Spleen (tissue), 11 donors: ENCODE measurements around the gene AGMO. TPM values are rescaled to one million over a fixed set of nuclear protein-coding genes. Genes with fewer than 3 reads are reported as not detected.

Experiments
- DNase-seq: peaks from one replicate; pipeline ENCODE4 v3.0.0-alpha.2; 2020
- H3K27ac ChIP-seq, 8 donors: fragments of 200-600 bp; sonication (generic) in 7 of 8; 1 replicate in 4 of 8; 2 replicates in 4 of 8; pipeline versions ENCODE4 v1.5.0 to v1.8.0; 2016 to 2021; ENCODE audit warnings: inconsistent platforms in 4 of 8, mild to moderate bottlenecking in 4 of 8, moderate library complexity in 1 of 8
- H3K27me3 ChIP-seq, 7 donors: fragments of 200-600 bp; sonication (generic) in 6 of 7; replicated peaks in 1 of 7; 1 replicate in 4 of 7; 2 replicates in 3 of 7; pipeline versions ENCODE4 v1.5.0 to v1.8.0; 2016 to 2021; ENCODE audit warnings: inconsistent platforms in 3 of 7, mild to moderate bottlenecking in 1 of 7
- H3K36me3 ChIP-seq, 6 donors: fragments of 200-600 bp; sonication (generic) in 5 of 6; 1 replicate in 4 of 6; 2 replicates in 2 of 6; pipeline versions ENCODE4 v1.5.0 to v1.8.0; 2016 to 2021; ENCODE audit warnings: inconsistent platforms in 2 of 6
- H3K4me1 ChIP-seq, 6 donors: fragments of 200-600 bp; sonication (generic) in 5 of 6; 1 replicate in 3 of 6; 2 replicates in 3 of 6; pipeline versions ENCODE4 v1.5.0 to v1.8.0; 2016 to 2021; ENCODE audit warnings: inconsistent platforms in 3 of 6
- H3K4me3 ChIP-seq, 8 donors: fragments of 200-600 bp; sonication (generic) in 7 of 8; 1 replicate in 4 of 8; 2 replicates in 4 of 8; pipeline versions ENCODE4 v1.5.0 to v1.8.0; 2016 to 2021; ENCODE audit warnings: inconsistent platforms in 4 of 8, mild to moderate bottlenecking in 4 of 8, moderate library complexity in 2 of 8
- H3K9me3 ChIP-seq, 8 donors: fragments of 200-600 bp; sonication (generic) in 7 of 8; 1 replicate in 4 of 8; 2 replicates in 4 of 8; pipeline versions ENCODE4 v1.5.0 to v1.8.0; 2016 to 2021; ENCODE audit warnings: inconsistent platforms in 4 of 8
- POLR2A ChIP-seq, 3 donors: fragments of 450-650 bp; IDR thresholded peaks; one replicate each; pipeline ENCODE4 v1.5.1; 2017; ENCODE audit warnings: antibody characterized with exemption in 3 of 3, mild to moderate bottlenecking in 1 of 3
- POLR2AphosphoS5 ChIP-seq, 3 donors: sonication (generic); formaldehyde crosslinking; IDR thresholded peaks; one replicate each; pipeline ENCODE4 v1.5.1; 2017; ENCODE audit warnings: antibody characterized with exemption in 3 of 3
- WGBS, 5 donors: extraction: QIAGEN DNeasy Blood & Tissue Kit in 3 of 5; methylation state at CpG; one replicate each; pipeline versions ENCODE4 v1.1.5 to v1.1.7; 2013 to 2018; 5-methylcytosine and 5-hydroxymethylcytosine counted together
- intact Hi-C: fragments of 100-400 bp; cut with DNase I; formaldehyde crosslinking; loops from one replicate; pipeline ENCODE4 v1.15.0; 2023; ENCODE audit warnings: low total_unique reads
- polyA plus RNA-seq, 3 donors: library from polyadenylated mRNA; stranded (reverse); fragments of 200-250 nt; gene quantifications; one replicate each; pipeline ENCODE4 v1.2.1, GENCODE V29; 2013
- total RNA-seq, 7 donors: library from RNA; depleted of rRNA in 3 of 7; stranded (reverse); fragments of >200 nt in 3 of 7; fragmentation: NEBNext Ultra II Directional in 4 of 7; extraction: Animal tissue kit (Norgen Biotek cat#: 25700) in 4 of 7; gene quantifications; one replicate each; pipeline versions ENCODE4 v1.1.0 to v1.2.1, GENCODE V29; 2016 to 2021
- TF ChIP-seq, protein P1 (sequence below), 11 experiments: fragments of 200-600 bp in 7 of 11; fragments of 450-650 bp in 4 of 11; sonication (generic) in 4 of 11; IDR thresholded peaks in 8 of 11; conservative IDR thresholded peaks in 3 of 11; 1 replicate in 7 of 11; 2 replicates in 4 of 11; pipeline versions ENCODE4 v1.4.0 to v1.8.0; 2016 to 2021; ENCODE audit warnings: antibody characterized with exemption in 11 of 11, inconsistent platforms in 4 of 11, mild to moderate bottlenecking in 1 of 11
- donor health status: healthy with polysubstance abuse.
- donor health status: DM: no; HTN: no; CAD: no; lungs with moderate emphysema.
- donor health status: DM: no; HTN: no; CAD: no.
- donor health status: Bipolar disorder and iron deficiency.
- donor health status: healthy.
- donor health status: DM: no; HTN: no; CAD: no.
- donor health status: DM: yes; HTN: yes; CAD: no.

AGMO gene
- total and polyA plus RNA-seq, 10 donors: 0.02 to 0.03 (median 0.03) TPM; not detected in 7

DNA sequence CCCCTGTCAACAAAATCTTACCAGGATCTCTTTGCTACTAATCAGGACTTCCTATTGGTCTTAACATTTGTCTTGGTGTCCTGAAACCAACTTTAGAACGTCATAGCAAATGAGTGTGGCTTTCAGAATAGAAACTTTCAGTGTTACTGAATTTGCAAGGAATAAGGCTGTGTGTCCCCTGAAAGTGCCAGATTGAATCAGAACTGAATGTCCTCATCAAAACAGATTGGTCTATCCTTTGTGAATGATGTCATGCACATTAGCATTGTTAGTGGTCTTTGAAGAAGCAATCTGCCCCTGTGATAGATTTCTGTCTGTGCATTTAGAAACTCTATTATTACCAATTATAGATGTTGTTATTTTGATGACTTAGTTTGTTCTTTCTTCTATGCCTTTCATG is 119.9 kb downstream of the AGMO start:
- whole genome bisulfite sequencing, 5 donors: 41 to 70% (median 60%) methylated on average over 1 of the region's 1 CpG
- Histone ChIP-seq H3K9me3 (peaks cover 0 to 17% (median 0%) of the 10 kb centered on the region in 8 donors), H3K27me3 (no peaks in the 10 kb centered on the region), H3K36me3 (no peaks in the 10 kb centered on the region), H3K4me3 (no peak overlapping the region), H3K27ac (no peak overlapping the region), H3K4me1 (no peaks in the 10 kb centered on the region)
- intact Hi-C loops: no loop called here
- TF ChIP-seq POLR2AphosphoS5 (IDR thresholded peaks at IDR 0.05) (no peak), POLR2A (IDR thresholded peaks at IDR 0.05) (no peak)
- TF ChIP-seq, protein P1, sequence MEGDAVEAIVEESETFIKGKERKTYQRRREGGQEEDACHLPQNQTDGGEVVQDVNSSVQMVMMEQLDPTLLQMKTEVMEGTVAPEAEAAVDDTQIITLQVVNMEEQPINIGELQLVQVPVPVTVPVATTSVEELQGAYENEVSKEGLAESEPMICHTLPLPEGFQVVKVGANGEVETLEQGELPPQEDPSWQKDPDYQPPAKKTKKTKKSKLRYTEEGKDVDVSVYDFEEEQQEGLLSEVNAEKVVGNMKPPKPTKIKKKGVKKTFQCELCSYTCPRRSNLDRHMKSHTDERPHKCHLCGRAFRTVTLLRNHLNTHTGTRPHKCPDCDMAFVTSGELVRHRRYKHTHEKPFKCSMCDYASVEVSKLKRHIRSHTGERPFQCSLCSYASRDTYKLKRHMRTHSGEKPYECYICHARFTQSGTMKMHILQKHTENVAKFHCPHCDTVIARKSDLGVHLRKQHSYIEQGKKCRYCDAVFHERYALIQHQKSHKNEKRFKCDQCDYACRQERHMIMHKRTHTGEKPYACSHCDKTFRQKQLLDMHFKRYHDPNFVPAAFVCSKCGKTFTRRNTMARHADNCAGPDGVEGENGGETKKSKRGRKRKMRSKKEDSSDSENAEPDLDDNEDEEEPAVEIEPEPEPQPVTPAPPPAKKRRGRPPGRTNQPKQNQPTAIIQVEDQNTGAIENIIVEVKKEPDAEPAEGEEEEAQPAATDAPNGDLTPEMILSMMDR (IDR thresholded peaks at IDR 0.05 in 8 of 11, conservative IDR thresholded peaks at IDR 0.05 in 3 of 11): no peak
- DNase-seq: no peak

DNA sequence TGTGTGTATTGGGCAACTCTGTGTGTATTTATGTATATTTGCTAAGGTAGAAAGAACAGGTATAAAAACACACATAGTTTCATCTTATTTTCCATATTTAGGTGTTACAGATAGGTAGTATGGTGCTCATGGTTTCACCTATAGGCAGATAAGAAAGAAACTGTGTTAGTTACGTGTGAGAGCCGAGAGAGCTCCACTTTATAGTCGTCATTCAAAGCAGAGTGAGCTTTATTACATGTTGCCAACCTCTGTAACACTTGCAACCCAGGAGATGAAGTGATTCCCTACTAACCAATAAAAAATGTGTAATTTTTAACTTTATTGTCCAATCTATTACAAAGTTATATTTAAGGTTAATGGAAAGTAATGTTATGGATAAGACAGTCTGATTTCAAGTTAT is 121.3 kb downstream of the AGMO start:
- no peaks in the 10 kb centered on the region for H3K4me1 ChIP-seq
- H3K9me3 ChIP-seq: peaks cover 0 to 21% (median 0%) of the 10 kb centered on the region in 8 donors
- no peaks in the 10 kb centered on the region for H3K36me3 ChIP-seq
- DNase-seq: no peak
- H3K27me3 ChIP-seq: no peaks in the 10 kb centered on the region
- H3K27ac ChIP-seq: no peak overlapping the region
- intact Hi-C loops: no loop called here
- H3K4me3 ChIP-seq: no peak overlapping the region
- TF ChIP-seq, protein P1 (IDR thresholded peaks at IDR 0.05 in 8 of 11, conservative IDR thresholded peaks at IDR 0.05 in 3 of 11): no peak
- no peak for TF ChIP-seq POLR2AphosphoS5 (IDR thresholded peaks at IDR 0.05)
- TF ChIP-seq POLR2A (IDR thresholded peaks at IDR 0.05): no peak
- WGBS, 5 donors: 80 to 95% (median 87%) methylated on average over 3 of the region's 3 CpGs

DNA sequence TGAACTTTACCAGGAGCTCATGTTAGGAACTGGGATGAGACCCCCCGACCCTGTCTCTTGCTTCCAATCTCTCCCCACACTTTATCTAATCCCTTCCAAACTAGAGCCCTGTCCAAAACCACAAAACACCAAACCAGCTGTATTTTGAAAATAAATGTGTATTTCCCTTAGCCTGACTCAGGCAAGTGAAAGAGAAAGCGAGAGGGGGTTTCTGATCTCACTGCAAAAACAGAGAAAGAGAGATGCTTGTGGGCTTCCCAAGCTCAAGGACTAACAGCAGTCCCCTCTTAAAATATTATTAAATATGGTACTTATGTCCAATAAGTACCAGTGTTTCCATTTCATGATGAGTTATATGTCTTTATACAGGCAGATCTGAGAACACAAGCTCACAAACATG is 122.0 kb downstream of the AGMO start:
- H3K27ac ChIP-seq: no peak overlapping the region
- 61 to 73% (median 62%) methylated on average over 2 of the region's 2 CpGs for WGBS, 5 donors
- peaks cover 0 to 21% (median 0%) of the 10 kb centered on the region in 8 donors for H3K9me3 ChIP-seq
- no peaks in the 10 kb centered on the region for H3K27me3 ChIP-seq
- no peak overlapping the region for H3K4me3 ChIP-seq
- no peaks in the 10 kb centered on the region for H3K36me3 ChIP-seq
- no peaks in the 10 kb centered on the region for H3K4me1 ChIP-seq
- no peak for DNase-seq
- TF ChIP-seq, protein P1 (IDR thresholded peaks at IDR 0.05 in 8 of 11, conservative IDR thresholded peaks at IDR 0.05 in 3 of 11): no peak
- TF ChIP-seq POLR2AphosphoS5 (IDR thresholded peaks at IDR 0.05) (no peak), POLR2A (IDR thresholded peaks at IDR 0.05) (no peak)
- intact Hi-C loops: no loop called here

DNA sequence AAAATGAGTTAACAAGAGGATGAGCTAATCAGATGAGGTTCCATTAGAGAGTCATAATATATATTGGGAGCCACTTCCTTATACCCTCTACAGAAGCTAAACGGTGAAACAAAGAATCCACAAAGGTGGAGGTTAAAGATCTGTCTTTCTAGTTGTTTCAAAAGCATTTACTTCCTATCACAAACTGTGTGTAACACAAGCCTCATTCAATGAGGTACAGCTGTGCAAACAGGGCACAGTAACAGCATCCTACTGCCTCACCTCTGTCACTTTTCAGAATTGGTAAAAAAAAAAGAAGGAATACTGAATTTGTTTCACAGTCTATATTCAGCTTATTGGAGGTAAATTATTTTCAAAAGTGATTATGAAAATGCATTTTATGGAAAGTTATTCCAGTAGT is 128.7 kb downstream of the AGMO start:
- no peaks in the 10 kb centered on the region for H3K27me3 ChIP-seq
- no peaks in the 10 kb centered on the region for H3K4me1 ChIP-seq
- TF ChIP-seq, protein P1 (IDR thresholded peaks at IDR 0.05 in 8 of 11, conservative IDR thresholded peaks at IDR 0.05 in 3 of 11): no peak
- no peak for TF ChIP-seq POLR2A (IDR thresholded peaks at IDR 0.05)
- intact Hi-C loops: no loop called here
- H3K4me3 ChIP-seq: no peak overlapping the region
- 38 to 55% (median 47%) methylated on average over 1 of the region's 1 CpG for WGBS, 5 donors
- no peak overlapping the region for H3K27ac ChIP-seq
- no peak for DNase-seq
- no peaks in the 10 kb centered on the region for H3K36me3 ChIP-seq
- peaks cover 0 to 4% (median 0%) of the 10 kb centered on the region in 8 donors for H3K9me3 ChIP-seq
